Measurements from ENCODE around the gene ZBTB1.

The ZBTB1 gene

GRCh38 chr14:64525354-64525753 is 20.8 kb downstream of the ZBTB1 start:
- H3K9me2 ChIP-seq (replicated peaks; ENCODE audit: insufficient read depth, low read length): no peaks in the 10 kb centered on the region
- peaks cover 43% of the 10 kb centered on the region for H4K20me1 ChIP-seq (ENCODE audit: low read depth, low read length)
- peaks cover 33% of the 10 kb centered on the region; the same call in 1 of the 2 replicates for H3F3A ChIP-seq (ENCODE audit: insufficient read depth)
- H3K9ac ChIP-seq (ENCODE audit: low read length): no peak overlapping the region
- no peaks in the 10 kb centered on the region for H3K9me3 ChIP-seq (ENCODE audit: insufficient read depth, low read length)
- no peak overlapping the region for H2AFZ ChIP-seq (ENCODE audit: low read depth, low read length, severe bottlenecking)
- no peak for TF ChIP-seq EZH2phosphoT487 (conservative IDR thresholded peaks at IDR 0.05; ENCODE audit: low read length)
- no peak for TF ChIP-seq CTCF (IDR thresholded peaks at IDR 0.05; ENCODE audit: insufficient read depth, low read length, poor library complexity, severe bottlenecking)
- no peak overlapping the region for H3K4me2 ChIP-seq (ENCODE audit: low read depth, low read length, poor library complexity, severe bottlenecking)
- H3K79me2 ChIP-seq (ENCODE audit: insufficient read depth, low read length): peaks cover 37% of the 10 kb centered on the region
- no peaks in the 10 kb centered on the region for H3K27me3 ChIP-seq (ENCODE audit: low read length)
- H3K27ac ChIP-seq (ENCODE audit: low read depth, low read length): no peak overlapping the region
- no peak overlapping the region for H3K4me3 ChIP-seq (ENCODE audit: insufficient read depth, low read length, poor library complexity, severe bottlenecking)
- peaks cover 40% of the 10 kb centered on the region for H3K36me3 ChIP-seq (ENCODE audit: low read length)

GRCh38 chr14:64531567-64531966 is 27.0 kb downstream of the ZBTB1 start:
- no peak overlapping the region for H3K9ac ChIP-seq (ENCODE audit: low read length)
- no peak overlapping the region for H3K4me2 ChIP-seq (ENCODE audit: low read depth, low read length, poor library complexity, severe bottlenecking)
- H3F3A ChIP-seq (ENCODE audit: insufficient read depth): peaks cover 25% of the 10 kb centered on the region

GRCh38 chr14:64536488-64537245 is 32.1 kb downstream of the ZBTB1 start:
- Histone ChIP-seq H3K27me3 (ENCODE audit: low read length) (no peaks in the 10 kb centered on the region), H4K20me1 (ENCODE audit: low read depth, low read length) (peaks cover 9% of the 10 kb centered on the region; the same call in 1 of the 2 replicates), H3K79me2 (ENCODE audit: insufficient read depth, low read length) (no peaks in the 10 kb centered on the region), H3K36me3 (ENCODE audit: low read length) (0 out of 2 replicates have a peak, but pooled peaks cover 2% of the 10 kb centered on the region), H3K4me2 (ENCODE audit: low read depth, low read length, poor library complexity, severe bottlenecking) (no peak overlapping the region), H3K9me2 (replicated peaks; ENCODE audit: insufficient read depth, low read length) (no peaks in the 10 kb centered on the region), H3K9ac (ENCODE audit: low read length) (no peak overlapping the region), H3K9me3 (ENCODE audit: insufficient read depth, low read length) (no peaks in the 10 kb centered on the region), H2AFZ (ENCODE audit: low read depth, low read length, severe bottlenecking) (no peak overlapping the region), H3K4me3 (ENCODE audit: insufficient read depth, low read length, poor library complexity, severe bottlenecking) (no peak overlapping the region), H3F3A (ENCODE audit: insufficient read depth) (peaks cover 16% of the 10 kb centered on the region), H3K27ac (ENCODE audit: low read depth, low read length) (no peak overlapping the region)
- TF ChIP-seq CTCF (IDR thresholded peaks at IDR 0.05; ENCODE audit: insufficient read depth, low read length, poor library complexity, severe bottlenecking): no peak
- TF ChIP-seq EZH2phosphoT487 (conservative IDR thresholded peaks at IDR 0.05; ENCODE audit: low read length): no peak

More at GRCh38 chr14:64531567-64531966, 27.0 kb downstream of the ZBTB1 start:
- Histone ChIP-seq H3K27ac (ENCODE audit: low read depth, low read length) (no peak overlapping the region), H4K20me1 (ENCODE audit: low read depth, low read length) (peaks cover 15% of the 10 kb centered on the region; the same call in 1 of the 2 replicates), H3K36me3 (ENCODE audit: low read length) (0 out of 2 replicates have a peak, but pooled peaks cover 5% of the 10 kb centered on the region), H3K4me3 (ENCODE audit: insufficient read depth, low read length, poor library complexity, severe bottlenecking) (no peak overlapping the region), H2AFZ (ENCODE audit: low read depth, low read length, severe bottlenecking) (no peak overlapping the region), H3K9me3 (ENCODE audit: insufficient read depth, low read length) (no peaks in the 10 kb centered on the region), H3K27me3 (ENCODE audit: low read length) (no peaks in the 10 kb centered on the region), H3K9me2 (replicated peaks; ENCODE audit: insufficient read depth, low read length) (no peaks in the 10 kb centered on the region), H3K79me2 (ENCODE audit: insufficient read depth, low read length) (no peaks in the 10 kb centered on the region)
- no peak for TF ChIP-seq CTCF (IDR thresholded peaks at IDR 0.05; ENCODE audit: insufficient read depth, low read length, poor library complexity, severe bottlenecking)
- TF ChIP-seq EZH2phosphoT487 (conservative IDR thresholded peaks at IDR 0.05; ENCODE audit: low read length): no peak
